GM18870 (cell line): ENCODE data around the gene SLC27A5.
"Not testable (repeated sequence)": the region's sequence is repeated elsewhere in the genome, so short reads cannot be mapped to it uniquely, and the experiment has no call there.

Experiments
- ATAC-seq: cut with Tn5 transposase; IDR thresholded peaks from one replicate; pipeline ENCODE4 v1.9.1; 2021; ENCODE audit warnings: moderate library complexity; ENCODE audit not compliant: unreplicated experiment

The SLC27A5 gene

GRCh38 chr19:58531034-58531840, 19.4 kb upstream of the SLC27A5 start:
- no peak for ATAC-seq

- ATAC-seq, result no peak
Measured at GRCh38 chr19:58529405-58529804, 17.6 kb upstream of the SLC27A5 start.

GRCh38 chr19:58522709-58523108, 10.9 kb upstream of the SLC27A5 start:
- no peak for ATAC-seq

GRCh38 chr19:58521651-58522050, 9.9 kb upstream of the SLC27A5 start:
- ATAC-seq, result no peak

- no peak for ATAC-seq
Measured at GRCh38 chr19:58520257-58520599, 8.4 kb upstream of the SLC27A5 start.

- peak; percentile 86 for ATAC-seq
Measured at GRCh38 chr19:58519355-58520256, 7.8 kb upstream of the SLC27A5 start, which contains the start of gene ZBTB45. Gene ZBTB45, minus strand, starts transcription at chr19:58519810. Its CDS starts 2,137 bp downstream, at chr19:58517673.

- ATAC-seq, result peak; percentile 0
Measured at GRCh38 chr19:58519087-58519354, 7.2 kb upstream of the SLC27A5 start.

- no peak for ATAC-seq
Measured at GRCh38 chr19:58518256-58519086, 6.7 kb upstream of the SLC27A5 start.

- no peak for ATAC-seq
Measured at GRCh38 chr19:58516964-58517833, 5.4 kb upstream of the SLC27A5 start.

- ATAC-seq, result no peak
Measured at GRCh38 chr19:58516246-58516836, 4.5 kb upstream of the SLC27A5 start.

GRCh38 chr19:58515259-58515658, 3.5 kb upstream of the SLC27A5 start:
- no peak for ATAC-seq

- ATAC-seq, result no peak
Measured at GRCh38 chr19:58514564-58515022, 2.8 kb upstream of the SLC27A5 start.

- ATAC-seq, result peak; percentile 57
Measured at GRCh38 chr19:58513694-58514563, 2.1 kb upstream of the SLC27A5 start.

GRCh38 chr19:58513213-58513693, 1.5 kb upstream of the SLC27A5 start:
- ATAC-seq, result no peak

- no peak for ATAC-seq
Measured at GRCh38 chr19:58510084-58510862, 1.5 kb downstream of the SLC27A5 start.

GRCh38 chr19:58509731-58510083, 2.1 kb downstream of the SLC27A5 start:
- no peak for ATAC-seq

GRCh38 chr19:58507602-58508223, 4.1 kb downstream of the SLC27A5 start:
- not testable (repeated sequence) for ATAC-seq

GRCh38 chr19:58500242-58500641, 11.6 kb downstream of the SLC27A5 start:
- no peak for ATAC-seq
